GM19463 (cell line): ENCODE data around the gene KLHL13.

Source experiments
- ATAC-seq: cut with Tn5 transposase; IDR thresholded peaks from one replicate; pipeline ENCODE4 v1.9.1; 2021; ENCODE audit warnings: mild to moderate bottlenecking, moderate library complexity; ENCODE audit not compliant: unreplicated experiment

KLHL13 gene

GRCh38 chrX:117895418-117895817 lies 221.2 kb downstream of the KLHL13 start:
- ATAC-seq: no peak

- no peak for ATAC-seq
These were observed 224.1 kb downstream of the KLHL13 start for GRCh38 chrX:117892469-117892868.

DNA sequence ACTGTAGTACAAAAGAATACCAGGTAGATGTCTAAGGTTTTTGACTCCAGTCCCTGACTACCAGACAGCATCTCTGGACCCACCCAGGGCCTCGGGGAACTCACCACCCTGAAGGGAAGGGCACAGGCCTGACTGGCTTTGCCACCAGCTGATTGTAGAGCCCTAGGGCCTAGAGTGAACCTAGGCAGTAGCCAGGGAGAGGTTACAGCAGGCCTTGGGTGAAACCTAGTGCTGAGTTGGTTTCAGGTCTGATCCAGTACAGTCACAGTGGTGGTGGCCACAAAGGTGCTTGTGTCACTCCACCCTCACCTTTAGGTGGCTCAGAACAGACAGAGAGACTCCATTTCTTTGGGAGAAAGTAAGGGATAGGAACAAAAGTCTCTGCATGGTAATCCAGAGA lies 244.8 kb downstream of the KLHL13 start:
- ATAC-seq: no peak

- no peak for ATAC-seq
These were observed 256.1 kb downstream of the KLHL13 start for GRCh38 chrX:117860517-117860916.

DNA sequence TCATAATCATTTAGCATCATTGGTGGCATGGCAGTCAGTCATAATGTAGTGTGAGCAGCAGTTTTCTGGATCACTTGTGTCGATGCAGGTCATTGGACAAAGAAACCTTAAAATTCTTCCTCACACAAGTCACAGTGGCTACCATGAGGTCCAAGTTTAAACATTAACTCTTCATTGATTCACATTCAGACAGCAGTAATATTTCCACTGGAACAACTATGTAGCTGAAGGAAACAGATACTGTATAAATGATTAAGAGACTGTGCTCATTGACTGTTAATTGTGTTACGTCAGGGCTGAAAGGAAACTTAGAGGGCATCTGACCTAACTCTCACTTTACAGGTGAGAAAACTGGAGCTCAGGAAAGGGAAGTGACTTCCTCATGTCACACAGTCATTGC lies 261.8 kb downstream of the KLHL13 start:
- no peak for ATAC-seq

GRCh38 chrX:117851025-117851424 lies 265.6 kb downstream of the KLHL13 start:
- ATAC-seq: no peak
